ENCODE measurements around the gene CNN2.

- no peak for TF ChIP-seq CTCF (IDR thresholded peaks at IDR 0.05)
- no peak for TF ChIP-seq POLR2A (IDR thresholded peaks at IDR 0.05)
These were observed 44.8 kb downstream of the CNN2 start for GRCh38 chr19:1070931-1071791.
